Progenitor cell of endocrine pancreas (in vitro differentiated cells): ENCODE measurements around the gene PPM1J. TPM values are rescaled to one million over a fixed set of nuclear protein-coding genes. Genes with fewer than 3 reads are reported as not detected.

ENCODE experiments used
- DNase-seq: peaks from one replicate; pipeline ENCODE4 v3.0.0; 2021; ENCODE audit warnings: low spot score; ENCODE audit not compliant: unreplicated experiment
- H3K27ac Mint-ChIP-seq: 2 replicates; pipeline ENCODE4 v1.8.0; 2021; ENCODE audit warnings: mild to moderate bottlenecking, moderate library complexity, mixed read lengths
- H3K27me3 Mint-ChIP-seq: 2 replicates; pipeline ENCODE4 v1.8.0; 2021; ENCODE audit warnings: mixed read lengths
- H3K36me3 Mint-ChIP-seq: 2 replicates; pipeline ENCODE4 v1.8.0; 2022; ENCODE audit warnings: mixed read lengths; ENCODE audit not compliant: insufficient read depth
- H3K4me1 Mint-ChIP-seq: 2 replicates; pipeline ENCODE4 v1.8.0; 2021; ENCODE audit warnings: low read depth, mixed read lengths
- H3K4me3 Mint-ChIP-seq: 2 replicates; pipeline ENCODE4 v1.8.0; 2021; ENCODE audit warnings: low read depth, mild to moderate bottlenecking, moderate library complexity, mixed read lengths
- H3K9me3 Mint-ChIP-seq: 2 replicates; pipeline ENCODE4 v1.8.0; 2021; ENCODE audit warnings: low read depth, mixed read lengths
- CTCF ChIP-seq: fragments of 200-600 bp; sonication (generic); IDR thresholded peaks from one replicate; pipeline ENCODE4 v1.5.0; 2021; ENCODE audit warnings: antibody characterized with exemption, mild to moderate bottlenecking; ENCODE audit not compliant: unreplicated experiment
- long read RNA-seq: library from polyadenylated mRNA; unstranded; transcript quantifications from one replicate; pipeline ENCODE4 v2.0.0, GENCODE V29; 2020
- total RNA-seq: library from RNA; stranded (reverse); gene quantifications from 2 replicates; pipeline ENCODE4 v1.2.1, GENCODE V29; 2021

PPM1J gene, protein sequence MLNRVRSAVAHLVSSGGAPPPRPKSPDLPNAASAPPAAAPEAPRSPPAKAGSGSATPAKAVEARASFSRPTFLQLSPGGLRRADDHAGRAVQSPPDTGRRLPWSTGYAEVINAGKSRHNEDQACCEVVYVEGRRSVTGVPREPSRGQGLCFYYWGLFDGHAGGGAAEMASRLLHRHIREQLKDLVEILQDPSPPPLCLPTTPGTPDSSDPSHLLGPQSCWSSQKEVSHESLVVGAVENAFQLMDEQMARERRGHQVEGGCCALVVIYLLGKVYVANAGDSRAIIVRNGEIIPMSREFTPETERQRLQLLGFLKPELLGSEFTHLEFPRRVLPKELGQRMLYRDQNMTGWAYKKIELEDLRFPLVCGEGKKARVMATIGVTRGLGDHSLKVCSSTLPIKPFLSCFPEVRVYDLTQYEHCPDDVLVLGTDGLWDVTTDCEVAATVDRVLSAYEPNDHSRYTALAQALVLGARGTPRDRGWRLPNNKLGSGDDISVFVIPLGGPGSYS
- 0.43 and 0.71 TPM in 2 replicates for total RNA-seq
- long read RNA-seq, result 0 reads

DNA sequence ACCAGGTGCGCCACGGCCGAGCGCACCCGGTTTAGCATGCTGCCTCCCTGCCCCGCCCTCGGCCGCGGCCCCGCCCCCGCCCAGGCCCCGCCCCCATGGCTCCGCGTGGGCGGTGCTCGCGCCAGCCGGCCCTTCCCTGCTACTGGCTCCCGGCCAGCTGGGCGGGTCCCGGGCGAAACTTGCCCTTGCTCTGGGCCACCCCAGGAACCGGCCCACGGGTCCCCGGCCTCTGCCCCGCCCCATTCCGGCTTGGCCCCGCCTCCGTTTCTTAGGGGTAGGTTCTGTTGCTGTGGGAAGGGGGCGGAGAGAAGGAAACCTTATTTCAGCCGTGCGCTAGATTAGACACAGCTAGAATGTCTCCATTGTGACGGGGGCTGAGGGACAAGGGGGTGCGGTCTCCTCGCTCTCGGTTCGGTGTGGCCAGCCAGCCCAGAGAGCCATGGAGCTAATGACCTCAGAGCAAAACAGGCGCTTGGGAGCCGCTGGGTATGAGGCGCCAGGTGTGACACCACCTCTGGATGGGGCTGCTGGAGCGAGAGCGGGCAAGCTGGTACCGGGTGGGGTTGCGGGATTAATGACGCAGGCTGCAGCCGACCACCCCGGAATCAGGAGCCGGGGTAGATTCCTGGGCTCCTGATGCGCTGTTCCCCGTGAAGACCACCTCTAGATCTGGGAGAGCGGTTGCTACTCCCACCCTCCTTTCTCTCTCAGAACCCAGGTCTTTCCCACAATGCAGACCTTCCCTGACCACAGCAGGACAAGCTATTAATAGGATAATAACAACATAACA, at the start of gene PPM1J:
Gene PPM1J (minus strand): TSS at position 69 of the 790 bp plus-strand sequence. CDS start 31 bp downstream, at position 38.
- H3K27ac Mint-ChIP-seq, result peak within 1 kb of the TSS; percentile 73
- peak; percentile 95 for DNase-seq
- H3K4me1 Mint-ChIP-seq, result peaks cover 8% of the 10 kb centered on the region
- H3K9me3 Mint-ChIP-seq, result no peaks in the 10 kb centered on the region
- peaks cover 73% of the 10 kb centered on the region for H3K27me3 Mint-ChIP-seq
- no peak for TF ChIP-seq CTCF
- peak within 1 kb of the TSS; percentile 77 for H3K4me3 Mint-ChIP-seq
- no peaks in the 10 kb centered on the region for H3K36me3 Mint-ChIP-seq

DNA sequence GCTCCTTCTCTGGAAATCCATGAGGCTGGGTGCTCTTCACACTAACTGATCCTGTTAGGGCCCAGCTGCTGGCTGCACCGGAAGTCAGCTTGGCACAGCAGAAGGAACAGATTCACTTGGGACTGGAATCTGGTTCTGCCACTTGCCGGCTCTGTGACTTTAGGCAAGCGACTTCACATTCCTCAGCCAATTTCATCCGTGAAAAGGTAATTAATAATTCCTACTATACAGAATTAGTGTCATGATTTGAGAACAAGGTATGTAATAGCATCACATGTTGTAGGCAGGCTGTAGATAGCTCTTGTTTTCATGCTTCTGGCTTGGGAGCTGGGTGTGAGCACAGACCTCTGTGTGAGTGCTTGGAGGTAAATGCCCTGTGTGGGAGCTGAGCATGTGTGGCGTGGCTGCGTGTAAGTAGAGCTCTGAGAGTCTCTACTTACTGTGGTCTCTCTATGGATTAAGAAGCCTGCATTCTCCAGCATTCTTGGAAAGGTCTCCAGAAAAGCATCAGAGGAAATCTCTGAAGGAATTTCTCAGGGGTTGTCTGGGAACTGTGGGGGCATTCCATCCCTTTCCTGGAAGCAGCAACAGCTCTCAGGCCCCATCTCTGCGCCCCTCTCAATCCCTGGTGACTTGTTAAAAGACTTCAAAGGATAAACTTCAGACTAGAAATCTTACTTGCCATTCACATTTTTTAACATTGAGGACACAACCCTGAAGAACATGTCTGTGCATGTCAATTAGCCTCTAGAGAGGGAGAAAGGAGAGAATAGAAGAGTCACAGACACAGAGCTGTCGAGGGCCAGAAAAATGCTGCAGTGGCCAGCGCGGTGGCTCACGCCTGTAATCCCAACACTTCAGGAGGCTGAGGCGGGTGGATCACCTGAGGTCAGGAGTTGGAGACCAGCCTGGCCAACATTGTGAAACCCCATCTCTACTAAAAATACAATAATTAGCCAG, 47.7 kb upstream of the PPM1J start:
- peaks cover 8% of the 10 kb centered on the region for H3K27me3 Mint-ChIP-seq
- DNase-seq, result no peak
- H3K9me3 Mint-ChIP-seq, result peaks cover 5% of the 10 kb centered on the region
- peaks cover 5% of the 10 kb centered on the region for H3K4me1 Mint-ChIP-seq
- H3K36me3 Mint-ChIP-seq, result no peaks in the 10 kb centered on the region
- H3K4me3 Mint-ChIP-seq, result no peak overlapping the region
- TF ChIP-seq CTCF, result no peak
- H3K27ac Mint-ChIP-seq, result peak overlapping the region; percentile 41

GRCh38 chr1:112761714-112762480, 46.8 kb upstream of the PPM1J start:
- Mint-ChIP-seq H3K4me1 (peaks cover 5% of the 10 kb centered on the region), H3K4me3 (no peak overlapping the region)
- TF ChIP-seq CTCF, result no peak

GRCh38 chr1:112759228-112759627, 44.1 kb upstream of the PPM1J start:
- Mint-ChIP-seq H3K36me3 (no peaks in the 10 kb centered on the region), H3K4me3 (no peak overlapping the region), H3K27me3 (peaks cover 8% of the 10 kb centered on the region), H3K27ac (peak overlapping the region; percentile 39), H3K9me3 (peaks cover 2% of the 10 kb centered on the region), H3K4me1 (peaks cover 5% of the 10 kb centered on the region)
- no peak for TF ChIP-seq CTCF
- no peak for DNase-seq

More at GRCh38 chr1:112761714-112762480, 46.8 kb upstream of the PPM1J start:
- peaks cover 8% of the 10 kb centered on the region for H3K27me3 Mint-ChIP-seq
- no peak for DNase-seq
- no peaks in the 10 kb centered on the region for H3K36me3 Mint-ChIP-seq
- H3K27ac Mint-ChIP-seq, result no peak overlapping the region
- peaks cover 5% of the 10 kb centered on the region for H3K9me3 Mint-ChIP-seq
